Thoracic aorta (tissue), 2 donors: ENCODE measurements around the gene ANKRD11. TPM values are rescaled to one million over a fixed set of nuclear protein-coding genes. Genes with fewer than 3 reads are reported as not detected.

Source experiments
- ATAC-seq: fragments of 150-250 bp; one replicate; pipeline ENCODE4 v1.8.0; 2017; ENCODE audit warnings: low read depth; ENCODE audit not compliant: insufficient number of reproducible peaks, low FRiP score
- DNase-seq: peaks from one replicate; pipeline ENCODE4 v3.0.0-alpha.2; 2020; ENCODE audit warnings: low spot score
- H3K27ac ChIP-seq, 2 donors: fragments of 200-600 bp; sonication (generic); 1 replicate in 1 of 2; 2 replicates in 1 of 2; pipeline ENCODE4 v1.5.1; 2016; ENCODE audit warnings: mild to moderate bottlenecking in 2 of 2, moderate library complexity in 2 of 2
- H3K27me3 ChIP-seq: fragments of 200-600 bp; sonication (generic); replicated peaks from 2 replicates; pipeline ENCODE4 v1.6.0; 2016; ENCODE audit warnings: mild to moderate bottlenecking; ENCODE audit not compliant: insufficient read depth
- H3K36me3 ChIP-seq: fragments of 200-600 bp; sonication (generic); one replicate; pipeline ENCODE4 v1.5.1; 2016
- H3K4me1 ChIP-seq, 2 donors: fragments of 200-600 bp; sonication (generic); 1 replicate in 1 of 2; 2 replicates in 1 of 2; pipeline versions ENCODE4 v1.5.1 to v1.6.0; 2016; ENCODE audit warnings: low read depth in 2 of 2, mild to moderate bottlenecking in 1 of 2; ENCODE audit not compliant: control insufficient read depth in 1 of 2
- H3K4me3 ChIP-seq: fragments of 200-600 bp; sonication (generic); 2 replicates; pipeline ENCODE4 v1.5.1; 2016; ENCODE audit warnings: mild to moderate bottlenecking
- H3K9me3 ChIP-seq: fragments of 200-600 bp; sonication (generic); 2 replicates; pipeline ENCODE4 v1.5.1; 2016
- CTCF ChIP-seq: fragments of 200-600 bp; sonication (generic); IDR thresholded peaks from one replicate; pipeline ENCODE4 v1.5.1; 2019; ENCODE audit warnings: antibody characterized with exemption
- total RNA-seq, 2 donors: library from RNA; depleted of rRNA; stranded (reverse); fragments of >200 nt; gene quantifications; one replicate each; pipeline versions ENCODE4 v1.1.0 to v1.2.3, GENCODE V29; 2016

Gene ANKRD11
- total RNA-seq, 2 donors from 2014 or later: 125 to 129 TPM

GRCh38 chr16:89506791-89507191, 16.4 kb upstream of the ANKRD11 start:
- no peak for TF ChIP-seq CTCF
- Histone ChIP-seq H3K4me3 (peak overlapping the region; percentile 90), H3K9me3 (no peaks in the 10 kb centered on the region), H3K27ac (peak overlapping the region in 1 of 2 donors; percentile 78), H3K36me3 (peaks cover 11% of the 10 kb centered on the region), H3K4me1 (peaks cover 18 to 38% of the 10 kb centered on the region in 2 donors), H3K27me3 (no peaks in the 10 kb centered on the region)
- DNase-seq (no peak), ATAC-seq (no peak)

- Histone ChIP-seq H3K4me1 (peaks cover 18 to 38% of the 10 kb centered on the region in 2 donors), H3K4me3 (peak overlapping the region; percentile 90)
Observed at GRCh38 chr16:89506113-89506504, 15.7 kb upstream of the ANKRD11 start.

GRCh38 chr16:89505204-89506112, 15.1 kb upstream of the ANKRD11 start:
- no peak for TF ChIP-seq CTCF

More at GRCh38 chr16:89506113-89506504, 15.7 kb upstream of the ANKRD11 start:
- Histone ChIP-seq H3K9me3 (no peaks in the 10 kb centered on the region), H3K27ac (peak overlapping the region in 1 of 2 donors; percentile 11), H3K36me3 (peaks cover 6% of the 10 kb centered on the region), H3K27me3 (no peaks in the 10 kb centered on the region)
- DNase-seq (no peak), ATAC-seq (no peak)
- TF ChIP-seq CTCF: no peak

GRCh38 chr16:89504091-89504490, 13.7 kb upstream of the ANKRD11 start:
- Histone ChIP-seq H3K4me3 (no peak overlapping the region), H3K4me1 (peaks cover 15 to 28% of the 10 kb centered on the region in 2 donors), H3K9me3 (no peaks in the 10 kb centered on the region), H3K36me3 (no peaks in the 10 kb centered on the region), H3K27me3 (no peaks in the 10 kb centered on the region), H3K27ac (no peak overlapping the region)
- TF ChIP-seq CTCF: no peak
- no peak for ATAC-seq
- no peak for DNase-seq

More at GRCh38 chr16:89505204-89506112, 15.1 kb upstream of the ANKRD11 start:
- H3K4me3 ChIP-seq: peak overlapping the region; percentile 90
- ATAC-seq (peak; percentile 21), DNase-seq (peak; percentile 74)
- peaks cover 18 to 38% of the 10 kb centered on the region in 2 donors for H3K4me1 ChIP-seq
- peak overlapping the region; percentile 33 to 43 for H3K27ac ChIP-seq
- H3K36me3 ChIP-seq: no peaks in the 10 kb centered on the region
- H3K9me3 ChIP-seq: no peaks in the 10 kb centered on the region
- H3K27me3 ChIP-seq: no peaks in the 10 kb centered on the region

GRCh38 chr16:89502081-89502843, 11.9 kb upstream of the ANKRD11 start:
- Histone ChIP-seq H3K27ac (no peak overlapping the region), H3K9me3 (no peaks in the 10 kb centered on the region), H3K4me1 (peaks cover 10 to 21% of the 10 kb centered on the region in 2 donors), H3K4me3 (no peak overlapping the region), H3K36me3 (peaks cover 3% of the 10 kb centered on the region), H3K27me3 (no peaks in the 10 kb centered on the region)
- ATAC-seq: no peak
- no peak for TF ChIP-seq CTCF
- no peak for DNase-seq
